Parathyroid adenoma (tissue), 2 donors: ENCODE measurements around the gene ATP8B4.

Experiments
- H2AFZ ChIP-seq: fragments of 300-600 bp; sonication (generic); one replicate; pipeline ENCODE4 v1.7.0; 2017; ENCODE audit warnings: antibody characterized with exemption, mild to moderate bottlenecking
- H3K27ac ChIP-seq: fragments of 300-600 bp; sonication (generic); one replicate; pipeline ENCODE4 v1.7.0; 2017
- H3K27me3 ChIP-seq: fragments of 300-600 bp; sonication (generic); one replicate; pipeline ENCODE4 v1.7.0; 2017; ENCODE audit warnings: low read length; ENCODE audit not compliant: control insufficient read depth, insufficient read depth
- H3K36me3 ChIP-seq: fragments of 300-600 bp; sonication (generic); one replicate; pipeline ENCODE4 v1.7.0; 2017; ENCODE audit warnings: low read length; ENCODE audit not compliant: control insufficient read depth, insufficient read depth
- H3K4me1 ChIP-seq: fragments of 300-600 bp; sonication (generic); one replicate; pipeline ENCODE4 v1.7.0; 2017; ENCODE audit warnings: control low read depth
- H3K4me2 ChIP-seq: fragments of 300-600 bp; sonication (generic); one replicate; pipeline ENCODE4 v1.7.0; 2017; ENCODE audit warnings: low read length
- H3K4me3 ChIP-seq: fragments of 300-600 bp; sonication (generic); one replicate; pipeline ENCODE4 v1.7.0; 2017; ENCODE audit warnings: low read depth, low read length
- H3K79me2 ChIP-seq: fragments of 300-600 bp; sonication (generic); one replicate; pipeline ENCODE4 v1.7.0; 2017; ENCODE audit warnings: control low read depth
- H3K9ac ChIP-seq: fragments of 300-600 bp; sonication (generic); one replicate; pipeline ENCODE4 v1.7.0; 2017; ENCODE audit warnings: mild to moderate bottlenecking
- H3K9me3 ChIP-seq: fragments of 300-600 bp; sonication (generic); one replicate; pipeline ENCODE4 v1.7.0; 2017; ENCODE audit warnings: low read length; ENCODE audit not compliant: control insufficient read depth
- TF ChIP-seq, protein P1 (sequence below): fragments of 300-600 bp; sonication (generic); IDR thresholded peaks from one replicate; pipeline ENCODE4 v1.7.0; 2017; ENCODE audit warnings: antibody characterized with exemption, mild to moderate bottlenecking
- donor health status: primary hyperparathyroidism.

The ATP8B4 gene

DNA sequence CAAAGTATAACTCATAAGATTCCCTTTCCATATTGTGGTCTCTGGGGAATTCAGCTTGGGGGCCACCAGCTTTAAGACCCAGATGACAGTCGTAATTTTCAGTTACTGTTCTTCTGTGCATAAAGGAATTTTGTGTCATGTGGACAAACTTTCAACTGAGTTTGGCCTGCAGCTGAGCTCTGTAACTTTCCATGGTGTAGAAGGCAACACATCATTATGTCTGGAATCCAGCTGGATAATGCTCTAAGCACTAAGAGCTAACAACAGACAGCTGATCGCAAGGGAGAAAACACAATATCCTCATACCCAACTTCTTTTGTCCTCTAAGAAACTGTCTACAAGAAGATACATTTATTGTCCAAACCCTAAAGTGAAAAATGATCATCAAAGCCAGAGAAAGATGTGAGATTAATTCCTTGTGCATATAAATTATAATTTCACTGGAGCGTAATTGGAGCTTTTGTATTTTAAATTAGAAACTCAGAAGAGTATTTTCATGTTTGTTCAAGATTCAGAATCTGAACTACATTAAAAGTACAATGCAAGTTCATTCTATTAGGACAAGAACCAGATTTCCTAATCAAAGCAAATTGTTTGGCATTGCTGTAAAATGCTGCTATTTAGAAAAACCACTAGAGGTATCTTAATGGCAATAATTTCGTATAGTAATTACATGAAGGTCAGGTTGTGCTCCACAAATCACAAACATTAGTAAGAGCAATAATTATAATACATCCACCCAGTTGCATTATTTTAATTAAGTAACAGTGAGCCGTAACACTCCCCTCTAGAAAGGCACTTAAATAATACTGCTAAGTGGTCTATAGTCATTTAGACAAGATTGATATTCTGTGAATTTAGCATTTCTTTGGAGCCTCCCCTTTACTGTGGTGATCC, 218.8 kb downstream of the ATP8B4 start:
- Histone ChIP-seq H3K9ac (no peak overlapping the region), H3K36me3 (no peaks in the 10 kb centered on the region), H3K4me2 (no peak overlapping the region), H3K27me3 (no peaks in the 10 kb centered on the region), H3K4me1 (no peaks in the 10 kb centered on the region), H3K4me3 (no peak overlapping the region), H3K9me3 (no peaks in the 10 kb centered on the region), H3K79me2 (no peaks in the 10 kb centered on the region), H3K27ac (no peak overlapping the region), H2AFZ (no peak overlapping the region)
- TF ChIP-seq, protein P1, sequence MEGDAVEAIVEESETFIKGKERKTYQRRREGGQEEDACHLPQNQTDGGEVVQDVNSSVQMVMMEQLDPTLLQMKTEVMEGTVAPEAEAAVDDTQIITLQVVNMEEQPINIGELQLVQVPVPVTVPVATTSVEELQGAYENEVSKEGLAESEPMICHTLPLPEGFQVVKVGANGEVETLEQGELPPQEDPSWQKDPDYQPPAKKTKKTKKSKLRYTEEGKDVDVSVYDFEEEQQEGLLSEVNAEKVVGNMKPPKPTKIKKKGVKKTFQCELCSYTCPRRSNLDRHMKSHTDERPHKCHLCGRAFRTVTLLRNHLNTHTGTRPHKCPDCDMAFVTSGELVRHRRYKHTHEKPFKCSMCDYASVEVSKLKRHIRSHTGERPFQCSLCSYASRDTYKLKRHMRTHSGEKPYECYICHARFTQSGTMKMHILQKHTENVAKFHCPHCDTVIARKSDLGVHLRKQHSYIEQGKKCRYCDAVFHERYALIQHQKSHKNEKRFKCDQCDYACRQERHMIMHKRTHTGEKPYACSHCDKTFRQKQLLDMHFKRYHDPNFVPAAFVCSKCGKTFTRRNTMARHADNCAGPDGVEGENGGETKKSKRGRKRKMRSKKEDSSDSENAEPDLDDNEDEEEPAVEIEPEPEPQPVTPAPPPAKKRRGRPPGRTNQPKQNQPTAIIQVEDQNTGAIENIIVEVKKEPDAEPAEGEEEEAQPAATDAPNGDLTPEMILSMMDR, result no peak

DNA sequence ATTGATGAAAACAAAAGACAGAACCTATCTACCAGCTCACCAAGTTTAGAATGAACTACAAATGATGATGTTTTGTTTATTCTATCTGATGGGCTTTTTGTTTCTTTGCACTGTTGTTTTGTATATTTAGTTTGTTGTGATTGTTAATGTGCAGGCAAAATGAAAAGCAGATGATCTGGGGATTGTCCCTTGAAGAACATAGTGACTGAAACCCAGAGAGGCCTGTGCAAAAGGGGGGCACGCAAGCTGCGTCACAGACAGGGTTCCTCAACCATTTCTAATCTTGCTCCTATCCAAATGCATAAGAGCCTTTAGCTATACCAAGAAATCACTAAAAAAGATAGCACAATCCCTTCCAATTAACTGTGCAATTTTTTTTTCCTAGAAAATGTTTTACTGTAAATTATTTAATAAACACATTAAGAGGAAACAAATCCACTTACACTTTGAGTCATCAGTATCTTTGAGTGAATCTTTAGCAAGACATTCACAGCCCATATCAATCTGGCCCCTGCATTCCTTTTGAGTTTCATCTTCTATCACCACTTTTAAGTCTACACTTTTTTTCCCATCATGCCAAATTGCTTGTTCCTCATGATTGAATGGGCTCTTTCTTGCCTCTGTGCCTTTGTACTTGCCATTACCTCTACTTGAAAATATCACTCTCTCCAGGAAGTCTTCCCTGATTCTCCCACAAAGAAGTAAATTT, 220.3 kb downstream of the ATP8B4 start:
- H3K79me2 ChIP-seq, result no peaks in the 10 kb centered on the region
- H3K36me3 ChIP-seq, result no peaks in the 10 kb centered on the region
- no peak overlapping the region for H3K9ac ChIP-seq
- H2AFZ ChIP-seq, result no peak overlapping the region
- TF ChIP-seq, protein P1, result no peak
- no peak overlapping the region for H3K27ac ChIP-seq
- no peaks in the 10 kb centered on the region for H3K27me3 ChIP-seq
- H3K4me2 ChIP-seq, result no peak overlapping the region
- H3K9me3 ChIP-seq, result no peaks in the 10 kb centered on the region
- H3K4me1 ChIP-seq, result no peaks in the 10 kb centered on the region
- H3K4me3 ChIP-seq, result no peak overlapping the region

DNA sequence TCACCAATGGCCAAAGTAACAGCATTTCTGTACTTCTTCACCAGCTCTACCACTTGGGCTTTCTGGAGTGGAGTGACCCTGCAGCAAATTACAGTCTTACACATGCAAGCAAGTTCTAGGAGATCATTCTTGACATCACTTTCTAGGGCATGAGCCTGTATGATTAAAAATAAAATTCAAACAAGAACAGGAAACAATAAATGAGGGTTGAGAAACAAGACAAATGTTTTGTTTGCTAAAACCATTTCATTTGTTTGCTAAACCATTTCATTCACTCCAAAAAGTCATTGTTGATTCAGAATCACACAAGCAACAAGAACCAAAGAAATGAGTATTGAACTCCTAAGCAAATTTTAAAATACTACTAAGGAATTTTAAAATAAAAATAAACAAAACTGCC, 220.9 kb downstream of the ATP8B4 start:
- no peaks in the 10 kb centered on the region for H3K4me1 ChIP-seq
- H3K27me3 ChIP-seq, result no peaks in the 10 kb centered on the region
- no peak overlapping the region for H3K4me3 ChIP-seq
- H3K9me3 ChIP-seq, result no peaks in the 10 kb centered on the region
- H2AFZ ChIP-seq, result no peak overlapping the region
- no peak overlapping the region for H3K9ac ChIP-seq
- no peak overlapping the region for H3K4me2 ChIP-seq
- no peaks in the 10 kb centered on the region for H3K79me2 ChIP-seq
- H3K27ac ChIP-seq, result no peak overlapping the region
- H3K36me3 ChIP-seq, result no peaks in the 10 kb centered on the region
- TF ChIP-seq, protein P1, result no peak

DNA sequence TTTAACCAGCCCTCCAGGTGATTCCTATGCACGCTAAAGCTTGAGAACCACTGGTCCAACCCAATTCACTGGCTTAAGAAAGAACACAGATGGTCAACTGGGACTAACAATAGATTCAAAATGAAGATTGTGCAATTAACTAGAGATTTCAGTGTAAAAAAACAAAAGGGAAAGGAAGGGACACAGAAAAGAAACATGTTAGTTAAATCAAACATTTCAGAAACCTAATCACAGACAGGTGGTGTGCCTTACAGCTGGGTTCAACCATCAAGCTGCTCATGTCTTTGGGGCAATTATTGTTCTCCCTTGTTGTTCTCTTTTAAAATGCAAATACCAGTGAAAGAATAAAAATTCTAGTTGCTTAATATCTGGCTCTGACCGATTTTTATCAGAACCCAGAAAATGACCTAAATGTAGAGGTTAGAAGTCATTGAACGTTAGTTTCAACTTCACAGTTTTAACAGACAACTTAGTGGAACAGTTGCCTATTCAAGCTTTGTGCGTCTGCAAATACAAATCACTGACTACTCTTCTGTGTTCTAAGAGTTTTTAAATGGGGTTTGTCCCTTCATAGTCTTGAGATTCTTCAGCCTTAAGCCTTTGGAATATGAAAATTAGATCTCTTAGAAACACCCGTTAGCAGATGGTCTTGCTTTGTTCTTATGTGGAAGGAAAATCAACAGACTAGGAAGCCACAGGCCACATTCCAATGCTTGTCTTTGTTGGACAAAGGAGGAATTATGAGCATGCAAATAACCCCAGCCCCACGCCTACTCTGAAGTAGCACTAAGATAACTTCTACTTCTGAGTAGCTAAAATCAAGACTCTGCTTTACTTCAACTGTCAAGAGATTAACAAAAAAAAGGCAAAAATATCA, 223.4 kb downstream of the ATP8B4 start:
- no peaks in the 10 kb centered on the region for H3K4me1 ChIP-seq
- no peaks in the 10 kb centered on the region for H3K36me3 ChIP-seq
- H3K4me3 ChIP-seq, result no peak overlapping the region
- H3K27me3 ChIP-seq, result no peaks in the 10 kb centered on the region
- no peaks in the 10 kb centered on the region for H3K79me2 ChIP-seq
- TF ChIP-seq, protein P1, result no peak
- no peak overlapping the region for H2AFZ ChIP-seq
- no peak overlapping the region for H3K4me2 ChIP-seq
- H3K9me3 ChIP-seq, result no peaks in the 10 kb centered on the region
- no peak overlapping the region for H3K9ac ChIP-seq
- H3K27ac ChIP-seq, result no peak overlapping the region
